C4-2B (cell line): ENCODE data around the gene ZNRF1.

ENCODE experiments used
- CTCF ChIP-seq: fragments of 450-650 bp; conservative IDR thresholded peaks from 2 replicates; pipeline ENCODE4 v1.5.1; 2017; ENCODE audit warnings: mild to moderate bottlenecking
- ZFX ChIP-seq: fragments of 450-650 bp; IDR thresholded peaks from 2 replicates; pipeline ENCODE4 v1.6.1; 2017

GRCh38 chr16:74998481-74999218 is at the start of gene ZNRF1:
- TF ChIP-seq ZFX (no peak), CTCF (peak; percentile 80)
